Adrenal gland (tissue), 12 donors: Measurements from ENCODE around the gene APBA2. TPM values are rescaled to one million over a fixed set of nuclear protein-coding genes. Genes with fewer than 3 reads are reported as not detected.

Source experiments
- DNase-seq, 7 donors: peaks; one replicate each; pipeline ENCODE4 v3.0.0-alpha.2; 2019 to 2020
- H3K27ac ChIP-seq, 5 donors: fragments of 200-600 bp; sonication (generic) in 4 of 5; 1 replicate in 3 of 5; 2 replicates in 2 of 5; pipeline versions ENCODE4 v1.5.1 to v1.8.0; 2016 to 2020; ENCODE audit warnings: mild to moderate bottlenecking in 1 of 5
- H3K27me3 ChIP-seq: fragments of 200-600 bp; 2 replicates; pipeline ENCODE4 v1.8.0; 2021
- H3K36me3 ChIP-seq, 2 donors: fragments of 200-600 bp; replicated peaks in 1 of 2; 1 replicate in 1 of 2; 2 replicates in 1 of 2; pipeline versions ENCODE4 v1.5.1 to v1.8.0; 2018 to 2022
- H3K4me1 ChIP-seq, 2 donors: fragments of 200-600 bp; replicated peaks in 1 of 2; 1 replicate in 1 of 2; 2 replicates in 1 of 2; pipeline versions ENCODE4 v1.5.1 to v1.8.0; 2018 to 2021
- H3K4me3 ChIP-seq, 4 donors: fragments of 200-600 bp; sonication (generic) in 3 of 4; one replicate each; pipeline ENCODE4 v1.5.1; 2016 to 2018
- H3K9me3 ChIP-seq, 3 donors: fragments of 200-600 bp; sonication (generic) in 1 of 3; replicated peaks in 1 of 3; 1 replicate in 2 of 3; 2 replicates in 1 of 3; pipeline versions ENCODE4 v1.5.1 to v1.8.0; 2016 to 2021
- CTCF ChIP-seq, 6 experiments: fragments of 450-650 bp in 4 of 6; fragments of 200-600 bp in 2 of 6; sonication (generic) in 1 of 6; IDR thresholded peaks; 1 replicate in 5 of 6; 2 replicates in 1 of 6; pipeline versions ENCODE4 v1.5.1 to v1.8.0; 2016 to 2021; ENCODE audit warnings: antibody characterized with exemption in 6 of 6, mild to moderate bottlenecking in 2 of 6, moderate library complexity in 1 of 6
- POLR2A ChIP-seq, 2 donors: fragments of 450-650 bp; IDR thresholded peaks; one replicate each; pipeline ENCODE4 v1.6.1; 2017; ENCODE audit warnings: antibody characterized with exemption in 2 of 2, mild to moderate bottlenecking in 2 of 2, moderate library complexity in 1 of 2
- WGBS, 4 donors: extraction: QIAGEN DNeasy Blood & Tissue Kit in 2 of 4; methylation state at CpG; one replicate each; pipeline versions ENCODE4 v1.1.5 to v1.1.7; 2013 to 2017; 5-methylcytosine and 5-hydroxymethylcytosine counted together
- intact Hi-C, 2 donors: fragments of 100-400 bp; cut with DNase I; formaldehyde crosslinking; loops; one replicate each; pipeline versions ENCODE4 v1.14.1 to v1.15.0; 2022 to 2023
- polyA plus RNA-seq, 3 donors: library from polyadenylated mRNA; stranded (reverse); fragments of 200-250 nt in 2 of 3; fragments of 350-450 nt in 1 of 3; fragmentation: Illumina TruSeq in 1 of 3; extraction: RNeasy Lipid Tissue Mini Kit (QIAGEN cat#74804) in 1 of 3; gene quantifications; one replicate each; pipeline ENCODE4 v1.2.3, GENCODE V29; 2013 to 2014
- total RNA-seq, 9 donors: library from RNA; depleted of rRNA in 4 of 9; stranded (reverse); fragments of >200 nt in 4 of 9; fragments of 120-200 nt in 1 of 9; fragmentation: NEBNext Ultra II Directional in 1 of 9; extraction: Animal tissue kit (Norgen Biotek cat#: 25700) in 1 of 9; gene quantifications; one replicate each; pipeline versions ENCODE4 v1.1.0 to v1.2.4, GENCODE V29; 2013 to 2023
- donor health status: healthy with polysubstance abuse.
- donor health status: Bipolar disorder and iron deficiency.
- donor health status: DM: yes; HTN: yes; CAD: no.
- donor health status: DM: no; HTN: no; CAD: no.
- donor health status: DM: no; HTN: no; CAD: no.
- donor health status: DM: yes; HTN: yes; CAD: no.

Gene APBA2
- total and polyA plus RNA-seq, 12 donors = 2.1 to 13.2 (median 4.7) TPM

DNA sequence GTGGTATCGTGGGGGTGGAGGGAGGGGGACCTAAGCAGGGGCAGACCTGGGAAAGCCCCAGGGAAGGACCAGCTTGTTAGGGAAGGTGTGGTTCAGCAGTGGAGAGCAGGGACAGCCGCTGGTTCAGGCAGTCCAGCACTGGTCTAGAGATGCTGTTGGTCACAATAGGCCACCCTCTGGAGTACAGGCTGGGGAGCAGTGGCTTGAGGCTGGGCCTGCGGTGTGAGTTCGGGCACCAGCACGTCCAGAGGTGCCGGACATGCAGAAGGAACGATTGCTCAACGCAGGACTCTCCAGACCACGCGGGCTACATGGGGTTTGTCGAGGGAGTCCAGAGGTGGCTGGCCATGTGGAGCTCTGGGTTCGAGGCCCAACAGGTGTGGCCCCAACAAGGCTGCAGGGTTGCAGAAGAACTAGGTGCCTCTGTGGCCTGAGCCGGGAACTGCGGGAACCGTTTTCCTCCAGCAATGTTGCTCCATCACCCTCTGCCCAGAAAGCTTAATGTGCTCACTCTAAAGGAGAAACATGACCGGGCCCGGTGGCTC is 143.9 kb downstream of the APBA2 start:
- WGBS, 4 donors = 95 to 96% (median 96%) methylated on average over 13 to 17 of the region's 17 CpGs
- Histone ChIP-seq H3K27ac (no peak overlapping the region), H3K27me3 (no peaks in the 10 kb centered on the region), H3K36me3 (no peaks in the 10 kb centered on the region), H3K4me1 (no peaks in the 10 kb centered on the region), H3K9me3 (no peaks in the 10 kb centered on the region), H3K4me3 (no peak overlapping the region)
- peak in 1 of 7 donors; percentile 31 for DNase-seq
- intact Hi-C loops = no loop called here
- TF ChIP-seq CTCF (IDR thresholded peaks at IDR 0.05) (no peak), POLR2A (IDR thresholded peaks at IDR 0.05) (no peak)

DNA sequence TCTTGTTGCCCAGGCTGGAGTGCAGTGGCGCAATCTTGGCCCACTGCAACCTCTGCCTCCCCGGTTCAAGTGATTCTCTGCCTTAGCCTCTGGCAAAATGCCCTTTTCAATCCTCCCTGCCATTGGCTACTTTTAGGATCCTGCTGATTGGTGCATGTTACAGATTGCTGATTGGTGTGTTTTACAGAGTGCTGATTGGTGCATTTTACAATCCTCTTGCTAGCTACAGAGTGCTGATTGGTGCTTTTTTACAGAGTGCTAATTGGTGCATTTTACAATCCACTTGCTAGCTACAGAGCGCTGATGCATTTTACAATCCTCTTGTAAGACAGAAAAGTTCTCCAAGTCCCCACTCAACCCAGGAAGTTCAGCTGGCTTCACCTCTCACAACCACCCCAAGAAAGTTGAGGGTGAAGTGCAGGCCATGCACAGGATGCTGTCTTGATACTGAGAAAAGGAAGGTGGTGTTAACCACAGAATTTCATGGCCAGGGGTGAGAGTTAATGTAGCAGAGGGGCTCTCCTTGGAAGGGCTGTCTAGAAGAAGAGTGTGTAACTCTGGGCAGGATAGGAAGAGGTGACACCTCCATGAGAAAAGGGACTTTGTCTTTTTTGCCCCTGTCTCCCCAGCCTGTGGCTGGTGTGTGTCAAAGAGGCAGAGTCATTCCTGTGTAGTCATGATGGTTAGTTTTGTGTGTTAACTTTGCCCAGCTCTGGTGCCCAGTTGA is 145.9 kb downstream of the APBA2 start:
- Histone ChIP-seq H3K4me3 (no peak overlapping the region), H3K27me3 (no peaks in the 10 kb centered on the region), H3K9me3 (no peaks in the 10 kb centered on the region), H3K27ac (no peak overlapping the region), H3K36me3 (no peaks in the 10 kb centered on the region), H3K4me1 (no peaks in the 10 kb centered on the region)
- no peak for DNase-seq
- TF ChIP-seq CTCF (IDR thresholded peaks at IDR 0.05) (no peak), POLR2A (IDR thresholded peaks at IDR 0.05) (no peak)
- intact Hi-C loops = no loop called here
- WGBS, 4 donors = 78 to 97% (median 91%) methylated on average over 3 of the region's 3 CpGs

DNA sequence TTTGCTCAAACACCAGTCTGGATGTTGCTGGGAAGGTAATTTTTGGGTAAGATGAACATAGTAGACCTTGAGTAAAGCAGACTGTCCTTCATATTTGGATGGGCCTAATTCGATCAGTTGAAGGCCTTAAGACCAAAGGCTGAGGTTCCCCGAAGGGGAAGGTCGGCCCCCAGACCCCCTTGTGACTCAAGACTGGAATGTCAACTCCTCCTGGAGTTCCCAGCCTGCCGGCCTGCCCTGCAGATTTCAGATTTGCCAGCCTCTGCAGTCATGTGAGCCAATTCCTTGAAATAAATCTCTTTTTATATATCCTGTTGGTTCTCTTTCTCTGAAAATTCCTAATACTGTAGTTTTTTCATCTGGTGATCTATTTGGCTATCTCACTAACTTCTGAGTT is 146.5 kb downstream of the APBA2 start:
- Histone ChIP-seq H3K27me3 (no peaks in the 10 kb centered on the region), H3K9me3 (no peaks in the 10 kb centered on the region), H3K36me3 (no peaks in the 10 kb centered on the region), H3K4me1 (no peaks in the 10 kb centered on the region), H3K27ac (no peak overlapping the region), H3K4me3 (no peak overlapping the region)
- TF ChIP-seq POLR2A (IDR thresholded peaks at IDR 0.05) (no peak), CTCF (IDR thresholded peaks at IDR 0.05) (no peak)
- DNase-seq = peak in 1 of 7 donors; percentile 21
- WGBS, 4 donors = 62 to 85% (median 70%) methylated on average over 4 of the region's 4 CpGs
- intact Hi-C loops = no loop called here

DNA sequence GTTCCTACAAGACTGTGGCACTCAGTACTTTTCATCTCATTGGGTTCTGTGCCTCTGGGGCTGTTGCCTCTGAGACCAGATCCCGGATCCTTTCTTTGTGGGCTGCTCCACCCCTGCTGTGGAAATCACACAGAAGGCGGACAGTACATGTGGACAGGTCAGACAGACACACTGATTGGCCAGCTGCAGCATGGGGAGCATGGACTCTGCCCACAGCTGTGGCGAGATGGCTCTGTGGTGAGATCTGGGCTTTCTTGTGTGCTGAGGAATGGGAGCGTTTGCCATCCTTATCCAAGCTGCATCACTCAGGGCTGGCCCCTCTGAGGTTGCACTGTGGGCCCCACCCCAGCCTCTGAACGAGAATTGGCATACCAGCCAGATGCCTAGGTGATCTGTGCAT is 147.0 kb downstream of the APBA2 start:
- Histone ChIP-seq H3K27ac (no peak overlapping the region), H3K36me3 (no peaks in the 10 kb centered on the region), H3K9me3 (no peaks in the 10 kb centered on the region), H3K4me1 (no peaks in the 10 kb centered on the region), H3K27me3 (no peaks in the 10 kb centered on the region), H3K4me3 (no peak overlapping the region)
- intact Hi-C loops = no loop called here
- WGBS, 4 donors = 90 to 100% (median 96%) methylated on average over 1 to 5 of the region's 5 CpGs
- no peak for TF ChIP-seq POLR2A (IDR thresholded peaks at IDR 0.05)
- no peak for TF ChIP-seq CTCF (IDR thresholded peaks at IDR 0.05)
- DNase-seq = peak in 1 of 7 donors; percentile 13
